Spleen (tissue), 7 donors: ENCODE measurements around the gene HEATR3.

ENCODE experiments used
- POLR2A ChIP-seq, 3 donors: fragments of 450-650 bp; IDR thresholded peaks; one replicate each; pipeline ENCODE4 v1.5.1; 2017; ENCODE audit warnings: antibody characterized with exemption in 3 of 3, mild to moderate bottlenecking in 1 of 3
- POLR2AphosphoS5 ChIP-seq, 3 donors: sonication (generic); formaldehyde crosslinking; IDR thresholded peaks; one replicate each; pipeline ENCODE4 v1.5.1; 2017; ENCODE audit warnings: antibody characterized with exemption in 3 of 3
- TF ChIP-seq, protein P1 (sequence below), 11 experiments: fragments of 200-600 bp in 7 of 11; fragments of 450-650 bp in 4 of 11; sonication (generic) in 4 of 11; IDR thresholded peaks in 8 of 11; conservative IDR thresholded peaks in 3 of 11; 1 replicate in 7 of 11; 2 replicates in 4 of 11; pipeline versions ENCODE4 v1.4.0 to v1.8.0; 2016 to 2021; ENCODE audit warnings: antibody characterized with exemption in 11 of 11, inconsistent platforms in 4 of 11, mild to moderate bottlenecking in 1 of 11
- donor health status: DM: no; HTN: no; CAD: no; lungs with moderate emphysema.
- donor health status: DM: no; HTN: no; CAD: no.
- donor health status: DM: no; HTN: no; CAD: no.

GRCh38 chr16:50146479-50147435 is 81.0 kb downstream of the HEATR3 start:
- TF ChIP-seq, protein P1, sequence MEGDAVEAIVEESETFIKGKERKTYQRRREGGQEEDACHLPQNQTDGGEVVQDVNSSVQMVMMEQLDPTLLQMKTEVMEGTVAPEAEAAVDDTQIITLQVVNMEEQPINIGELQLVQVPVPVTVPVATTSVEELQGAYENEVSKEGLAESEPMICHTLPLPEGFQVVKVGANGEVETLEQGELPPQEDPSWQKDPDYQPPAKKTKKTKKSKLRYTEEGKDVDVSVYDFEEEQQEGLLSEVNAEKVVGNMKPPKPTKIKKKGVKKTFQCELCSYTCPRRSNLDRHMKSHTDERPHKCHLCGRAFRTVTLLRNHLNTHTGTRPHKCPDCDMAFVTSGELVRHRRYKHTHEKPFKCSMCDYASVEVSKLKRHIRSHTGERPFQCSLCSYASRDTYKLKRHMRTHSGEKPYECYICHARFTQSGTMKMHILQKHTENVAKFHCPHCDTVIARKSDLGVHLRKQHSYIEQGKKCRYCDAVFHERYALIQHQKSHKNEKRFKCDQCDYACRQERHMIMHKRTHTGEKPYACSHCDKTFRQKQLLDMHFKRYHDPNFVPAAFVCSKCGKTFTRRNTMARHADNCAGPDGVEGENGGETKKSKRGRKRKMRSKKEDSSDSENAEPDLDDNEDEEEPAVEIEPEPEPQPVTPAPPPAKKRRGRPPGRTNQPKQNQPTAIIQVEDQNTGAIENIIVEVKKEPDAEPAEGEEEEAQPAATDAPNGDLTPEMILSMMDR (IDR thresholded peaks at IDR 0.05 in 8 of 11, conservative IDR thresholded peaks at IDR 0.05 in 3 of 11): no peak
- TF ChIP-seq POLR2AphosphoS5 (IDR thresholded peaks at IDR 0.05) (no peak), POLR2A (IDR thresholded peaks at IDR 0.05) (no peak)
